ENCODE measurements around the gene MIGA1.
"Not testable (repeated sequence)": the region's sequence is repeated elsewhere in the genome, so short reads cannot be mapped to it uniquely, and the experiment has no call there.

The MIGA1 gene

GRCh38 chr1:77858725-77859124, 79.3 kb downstream of the MIGA1 start:
- DNase-seq: no peak

GRCh38 chr1:77859248-77859647, 79.8 kb downstream of the MIGA1 start:
- DNase-seq: no peak

GRCh38 chr1:77866296-77866695, 86.8 kb downstream of the MIGA1 start:
- no peak for DNase-seq

GRCh38 chr1:77872645-77873044, 93.2 kb downstream of the MIGA1 start:
- no peak for DNase-seq

GRCh38 chr1:77873461-77873860, 94.0 kb downstream of the MIGA1 start:
- DNase-seq: no peak

- no peak for DNase-seq
Measured at GRCh38 chr1:77874804-77875445, 95.5 kb downstream of the MIGA1 start.

- no peak for DNase-seq
Measured at GRCh38 chr1:77876884-77877283, 97.4 kb downstream of the MIGA1 start.

GRCh38 chr1:77881061-77881460, 101.6 kb downstream of the MIGA1 start:
- no peak for DNase-seq

- no peak for DNase-seq
Measured at GRCh38 chr1:77882411-77882810, 103.0 kb downstream of the MIGA1 start.

- DNase-seq: peak; percentile 62
Measured at GRCh38 chr1:77888081-77888780, 108.8 kb downstream of the MIGA1 start, which contains the start of gene NEXN. Gene NEXN, plus strand, starts transcription at chr1:77888624. Its CDS starts 27,483 bp downstream, at chr1:77916107.

GRCh38 chr1:77888781-77889642, 109.6 kb downstream of the MIGA1 start:
- peak; percentile 62 for DNase-seq

GRCh38 chr1:77889671-77890070, 110.2 kb downstream of the MIGA1 start:
- no peak for DNase-seq

- DNase-seq: no peak
Measured at GRCh38 chr1:77891200-77891599, 111.8 kb downstream of the MIGA1 start.

GRCh38 chr1:77899647-77900320, 120.3 kb downstream of the MIGA1 start:
- DNase-seq: peak; percentile 43

- peak; percentile 77 for DNase-seq
Measured at GRCh38 chr1:77900687-77901293, 121.3 kb downstream of the MIGA1 start.

GRCh38 chr1:77905603-77906002, 126.2 kb downstream of the MIGA1 start:
- DNase-seq: no peak

- DNase-seq: no peak
Measured at GRCh38 chr1:77906019-77906545, 126.6 kb downstream of the MIGA1 start.

- no peak for DNase-seq
Measured at GRCh38 chr1:77906624-77907023, 127.2 kb downstream of the MIGA1 start.

GRCh38 chr1:77910116-77910515, 130.7 kb downstream of the MIGA1 start:
- DNase-seq: no peak

- not testable (repeated sequence) for DNase-seq
Measured at GRCh38 chr1:77918918-77919317, 139.5 kb downstream of the MIGA1 start.

GRCh38 chr1:77925518-77925917, 146.1 kb downstream of the MIGA1 start:
- no peak for DNase-seq

GRCh38 chr1:77925956-77926355, 146.5 kb downstream of the MIGA1 start:
- no peak for DNase-seq
